ENCODE data around the gene ANKS3. TPM values are rescaled to one million over a fixed set of nuclear protein-coding genes. Genes with fewer than 3 reads are reported as not detected.

ANKS3 gene
- total RNA-seq, 1 experiment from 2014 or later: 22.6 TPM

DNA sequence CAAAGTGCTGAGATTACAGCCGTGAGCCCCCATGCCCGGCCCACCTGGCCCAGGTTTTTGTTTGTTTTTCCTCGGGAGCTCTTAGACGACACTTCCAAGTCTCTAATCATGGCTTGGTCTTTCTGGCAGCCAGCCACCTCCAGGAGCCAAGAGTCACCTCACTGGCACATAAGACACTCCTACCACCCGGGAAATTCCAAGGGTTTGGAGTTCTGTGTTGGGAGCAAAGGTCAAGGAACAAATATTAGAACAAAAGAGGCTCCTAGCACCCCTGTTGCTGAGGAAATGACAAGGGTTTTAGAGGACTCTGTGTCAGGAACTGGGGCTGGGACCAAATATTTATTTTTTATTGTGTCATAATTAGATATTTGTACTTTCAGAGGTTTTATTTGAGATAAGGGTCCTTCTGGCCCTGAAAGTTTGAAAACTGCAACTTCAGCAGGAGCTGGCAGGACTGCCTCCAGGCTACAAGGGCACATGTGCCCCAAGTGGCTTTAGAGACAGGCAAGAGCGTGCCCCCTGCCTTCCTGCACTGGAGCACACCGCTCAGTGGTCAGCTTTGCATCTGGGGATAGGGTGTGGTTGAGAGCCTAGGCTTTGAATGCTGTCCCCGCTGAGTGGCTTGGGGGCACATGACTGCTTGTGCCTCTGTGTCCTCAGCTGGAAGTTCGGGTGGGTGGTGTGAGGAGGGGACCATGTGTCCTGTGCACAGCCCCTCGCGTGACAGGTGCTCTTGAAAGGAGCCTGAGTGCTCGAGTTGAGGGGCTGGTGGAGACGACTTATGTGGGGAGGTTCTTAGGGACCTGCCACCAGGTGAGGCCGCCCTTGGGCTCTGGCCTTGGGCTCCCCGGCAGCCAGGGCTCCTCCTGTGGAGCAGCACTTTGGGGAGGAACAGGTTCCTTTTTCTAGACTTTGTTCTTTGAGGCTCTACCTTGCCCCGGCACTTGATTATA is 79.8 kb downstream of the ANKS3 start:
- POLR2A ChIA-PET (ENCODE audit: unreplicated experiment): no interaction called here
- intact Hi-C loops (cut with micrococcal nuclease): no loop called here

DNA sequence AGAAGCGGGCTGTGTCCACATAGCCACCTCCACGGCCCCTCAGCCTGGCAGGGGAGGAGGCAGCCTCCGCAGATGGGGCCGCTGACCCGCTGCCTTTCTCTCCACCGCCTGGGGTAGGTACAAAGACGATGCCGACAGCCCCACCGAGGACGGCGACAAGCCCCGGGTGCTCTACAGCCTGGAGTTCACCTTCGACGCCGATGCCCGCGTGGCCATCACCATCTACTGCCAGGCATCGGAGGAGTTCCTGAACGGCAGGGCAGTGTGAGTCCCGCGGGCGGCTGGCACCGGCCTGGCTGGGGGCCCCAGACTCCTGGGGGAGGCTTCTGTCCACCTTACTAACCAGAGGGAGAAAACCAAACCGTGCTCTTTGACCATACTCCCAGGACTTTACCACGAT is 81.5 kb downstream of the ANKS3 start:
- intact Hi-C loops (cut with micrococcal nuclease): no loop called here
- TF ChIP-seq EZH2phosphoT487 (IDR thresholded peaks at IDR 0.05; ENCODE audit: borderline replicate concordance, low read length): no peak
- no peak for TF ChIP-seq EZH2 (IDR thresholded peaks at IDR 0.05; ENCODE audit: low read length, unreplicated experiment)
- TF ChIP-seq CTCF (conservative IDR thresholded peaks at IDR 0.05; ENCODE audit: low read depth, low read length): no peak
- no peaks in the 10 kb centered on the region for H4K20me1 ChIP-seq (ENCODE audit: low read length)
- no peaks in the 10 kb centered on the region; the same call in 1 of the 2 replicates for H3K36me3 ChIP-seq (ENCODE audit: low read depth, low read length)
- H3K9me3 ChIP-seq (ENCODE audit: low read length): no peaks in the 10 kb centered on the region
- no peaks in the 10 kb centered on the region for H3K9me2 ChIP-seq (replicated peaks; ENCODE audit: low read length)
- DNase-seq (no peak), ATAC-seq (no peak)
- H3K4me3 ChIP-seq (ENCODE audit: low read length): no peak overlapping the region
- BruUV-seq (replicated peaks): no TSS peak
- H3K79me2 ChIP-seq (ENCODE audit: low read length): no peaks in the 10 kb centered on the region
- no peak overlapping the region for H3K4me2 ChIP-seq (ENCODE audit: low read length)
- H3K27ac ChIP-seq (ENCODE audit: low read length): no peak overlapping the region
- H3K9ac ChIP-seq (ENCODE audit: low read length): no peak overlapping the region
- POLR2A ChIA-PET (ENCODE audit: unreplicated experiment): no interaction called here
- no peaks in the 10 kb centered on the region for H3K27me3 ChIP-seq (ENCODE audit: low read length)
- CTCF ChIA-PET: no interaction called here
- no peaks in the 10 kb centered on the region for H3F3A ChIP-seq (ENCODE audit: low read length, unreplicated experiment)
- no peaks in the 10 kb centered on the region for H3K4me1 ChIP-seq (ENCODE audit: insufficient read depth, low read length)
- no peak overlapping the region for H2AFZ ChIP-seq (ENCODE audit: low read length)

More for the DNA sequence above, 79.8 kb downstream of the ANKS3 start:
- peak; percentile 35; the same call in 1 of the 2 replicates for ATAC-seq
- BruUV-seq (replicated peaks): no TSS peak
- Histone ChIP-seq H3K27me3 (ENCODE audit: low read length) (no peaks in the 10 kb centered on the region), H2AFZ (ENCODE audit: low read length) (no peak overlapping the region), H3K9me3 (ENCODE audit: low read length) (no peaks in the 10 kb centered on the region), H3K9me2 (replicated peaks; ENCODE audit: low read length) (no peaks in the 10 kb centered on the region), H3K79me2 (ENCODE audit: low read length) (no peaks in the 10 kb centered on the region), H3K9ac (ENCODE audit: low read length) (no peak overlapping the region), H3F3A (ENCODE audit: low read length, unreplicated experiment) (no peaks in the 10 kb centered on the region), H4K20me1 (ENCODE audit: low read length) (no peaks in the 10 kb centered on the region), H3K27ac (ENCODE audit: low read length) (no peak overlapping the region), H3K4me3 (ENCODE audit: low read length) (no peak overlapping the region), H3K36me3 (ENCODE audit: low read depth, low read length) (no peaks in the 10 kb centered on the region; the same call in 1 of the 2 replicates), H3K4me2 (ENCODE audit: low read length) (no peak overlapping the region), H3K4me1 (ENCODE audit: insufficient read depth, low read length) (no peaks in the 10 kb centered on the region)
- CTCF ChIA-PET: interaction anchor here (0.6 kb wide), 1 partner anchor 1504 kb away, joined by 3 read pairs; no protein-coding TSS in a partner anchor
- TF ChIP-seq EZH2 (IDR thresholded peaks at IDR 0.05; ENCODE audit: low read length, unreplicated experiment) (no peak), EZH2phosphoT487 (IDR thresholded peaks at IDR 0.05; ENCODE audit: borderline replicate concordance, low read length) (no peak), CTCF (conservative IDR thresholded peaks at IDR 0.05; ENCODE audit: low read depth, low read length) (no peak)
- DNase-seq: no peak

- ChIA-PET CTCF (no interaction called here), POLR2A (ENCODE audit: unreplicated experiment) (no interaction called here)
- Histone ChIP-seq H3K4me1 (ENCODE audit: insufficient read depth, low read length) (no peaks in the 10 kb centered on the region), H3K36me3 (ENCODE audit: low read depth, low read length) (no peaks in the 10 kb centered on the region; the same call in 1 of the 2 replicates), H3K9ac (ENCODE audit: low read length) (no peak overlapping the region), H2AFZ (ENCODE audit: low read length) (no peak overlapping the region), H3K4me2 (ENCODE audit: low read length) (no peak overlapping the region), H3K27me3 (ENCODE audit: low read length) (no peaks in the 10 kb centered on the region), H3K9me3 (ENCODE audit: low read length) (no peaks in the 10 kb centered on the region), H3K27ac (ENCODE audit: low read length) (no peak overlapping the region), H3F3A (ENCODE audit: low read length, unreplicated experiment) (no peaks in the 10 kb centered on the region), H3K9me2 (replicated peaks; ENCODE audit: low read length) (no peaks in the 10 kb centered on the region), H3K4me3 (ENCODE audit: low read length) (no peak overlapping the region), H3K79me2 (ENCODE audit: low read length) (no peaks in the 10 kb centered on the region), H4K20me1 (ENCODE audit: low read length) (no peaks in the 10 kb centered on the region)
- no peak for ATAC-seq
- BruUV-seq (replicated peaks): no TSS peak
- DNase-seq: no peak
- TF ChIP-seq CTCF (conservative IDR thresholded peaks at IDR 0.05; ENCODE audit: low read depth, low read length) (no peak), EZH2phosphoT487 (IDR thresholded peaks at IDR 0.05; ENCODE audit: borderline replicate concordance, low read length) (no peak), EZH2 (IDR thresholded peaks at IDR 0.05; ENCODE audit: low read length, unreplicated experiment) (no peak)
- intact Hi-C loops (cut with micrococcal nuclease): no loop called here
These were observed 82.2 kb downstream of the ANKS3 start for GRCh38 chr16:4651827-4652226.

Data from PC-3 (cell line).